ENCODE data around the gene UXT.
A peak's percentile ranks its signal among the peaks of the same experiment; 100 is the strongest.

The UXT gene

GRCh38 chrX:47658301-47658683, 688 bp downstream of the UXT start:
- H3K79me1 ChIP-seq (ENCODE audit: low read length): no peaks in the 10 kb centered on the region
- H4K8ac ChIP-seq (ENCODE audit: low read depth, low read length): no peak overlapping the region
- no peak overlapping the region for H3K4ac ChIP-seq (ENCODE audit: low read depth, low read length)
- H3K56ac ChIP-seq (ENCODE audit: low read length): peak overlapping the region; percentile 77
- peak overlapping the region; percentile 77 for H3K9ac ChIP-seq (ENCODE audit: low read length)
- no peak overlapping the region for H2BK5ac ChIP-seq (ENCODE audit: low read length)
- H2BK15ac ChIP-seq (replicated peaks; ENCODE audit: low read depth): no peak overlapping the region
- peak overlapping the region; percentile 54 for H3K4me3 ChIP-seq (ENCODE audit: low read length)
- H3K36me3 ChIP-seq (ENCODE audit: control insufficient read depth, insufficient read depth, low read length): no peaks in the 10 kb centered on the region
- H3K79me2 ChIP-seq (ENCODE audit: control insufficient read depth, insufficient read depth, low read length): no peaks in the 10 kb centered on the region
- no CpG with 5 or more reads among the region's 13 CpGs for WGBS (ENCODE audit: extremely low coverage, insufficient coverage, low lambda C conversion rate)
- no peak overlapping the region for H2BK120ac ChIP-seq (ENCODE audit: low read depth, low read length)
- H3K27ac ChIP-seq (ENCODE audit: low read depth, low read length): no peak overlapping the region
- no peak overlapping the region for H4K5ac ChIP-seq (ENCODE audit: low read length)
- H3K23ac ChIP-seq (ENCODE audit: low read length): no peak overlapping the region
- no peak overlapping the region for H2AK5ac ChIP-seq (ENCODE audit: low read length)
- H3K4me2 ChIP-seq (ENCODE audit: low read length): peak overlapping the region; percentile 21
- H3K27me3 ChIP-seq (ENCODE audit: insufficient read depth, low read length, poor library complexity): no peaks in the 10 kb centered on the region
- no peak for DNase-seq
- H3K18ac ChIP-seq (ENCODE audit: low read length): no peak overlapping the region
- no peaks in the 10 kb centered on the region for H3K4me1 ChIP-seq (ENCODE audit: control insufficient read depth, low read depth, low read length)

GRCh38 chrX:47651043-47651905, 7.7 kb downstream of the UXT start:
- no peak overlapping the region for H2AK5ac ChIP-seq (ENCODE audit: low read length)
- H3K4me1 ChIP-seq (ENCODE audit: control insufficient read depth, low read depth, low read length): no peaks in the 10 kb centered on the region
- H3K4me2 ChIP-seq (ENCODE audit: low read length): peak overlapping the region; percentile 73
- no peak overlapping the region for H2BK15ac ChIP-seq (replicated peaks; ENCODE audit: low read depth)
- no peak overlapping the region for H2BK5ac ChIP-seq (ENCODE audit: low read length)
- H3K4me3 ChIP-seq (ENCODE audit: low read length): peak overlapping the region; percentile 39
- peak overlapping the region; percentile 2 for H3K27ac ChIP-seq (ENCODE audit: low read depth, low read length)
- DNase-seq: no peak
- no peak overlapping the region for H3K18ac ChIP-seq (ENCODE audit: low read length)
- H3K56ac ChIP-seq (ENCODE audit: low read length): peak overlapping the region; percentile 90
- no peak overlapping the region for H4K5ac ChIP-seq (ENCODE audit: low read length)
- no peak overlapping the region for H4K8ac ChIP-seq (ENCODE audit: low read depth, low read length)
- no peaks in the 10 kb centered on the region for H3K36me3 ChIP-seq (ENCODE audit: control insufficient read depth, insufficient read depth, low read length)
- no peaks in the 10 kb centered on the region for H3K27me3 ChIP-seq (ENCODE audit: insufficient read depth, low read length, poor library complexity)
- H2BK120ac ChIP-seq (ENCODE audit: low read depth, low read length): no peak overlapping the region
- whole genome bisulfite sequencing (ENCODE audit: extremely low coverage, insufficient coverage, low lambda C conversion rate): no CpG with 5 or more reads among the region's 19 CpGs
- H3K9ac ChIP-seq (ENCODE audit: low read length): peak overlapping the region; percentile 75
- no peak overlapping the region for H3K4ac ChIP-seq (ENCODE audit: low read depth, low read length)
- H3K79me1 ChIP-seq (ENCODE audit: low read length): no peaks in the 10 kb centered on the region
- peaks cover 3% of the 10 kb centered on the region for H3K79me2 ChIP-seq (ENCODE audit: control insufficient read depth, insufficient read depth, low read length)
- no peak overlapping the region for H3K23ac ChIP-seq (ENCODE audit: low read length)

- H3K27me3 ChIP-seq (ENCODE audit: insufficient read depth, low read length, poor library complexity): no peaks in the 10 kb centered on the region
- no peaks in the 10 kb centered on the region for H3K36me3 ChIP-seq (ENCODE audit: control insufficient read depth, insufficient read depth, low read length)
- H4K8ac ChIP-seq (ENCODE audit: low read depth, low read length): no peak within 1 kb of the TSS
- no peak within 1 kb of the TSS for H3K4ac ChIP-seq (ENCODE audit: low read depth, low read length)
- no peak within 1 kb of the TSS for H4K5ac ChIP-seq (ENCODE audit: low read length)
- peak within 1 kb of the TSS; percentile 75 for H3K9ac ChIP-seq (ENCODE audit: low read length)
- H2BK15ac ChIP-seq (replicated peaks; ENCODE audit: low read depth): no peak within 1 kb of the TSS
- no peak within 1 kb of the TSS for H2AK5ac ChIP-seq (ENCODE audit: low read length)
- H3K27ac ChIP-seq (ENCODE audit: low read depth, low read length): peak within 1 kb of the TSS; percentile 2
- H3K18ac ChIP-seq (ENCODE audit: low read length): no peak within 1 kb of the TSS
- no peaks in the 10 kb centered on the region for H3K4me1 ChIP-seq (ENCODE audit: control insufficient read depth, low read depth, low read length)
- no CpG with 5 or more reads among the region's 65 CpGs for WGBS (ENCODE audit: extremely low coverage, insufficient coverage, low lambda C conversion rate)
- H2BK5ac ChIP-seq (ENCODE audit: low read length): no peak within 1 kb of the TSS
- H3K4me2 ChIP-seq (ENCODE audit: low read length): peak within 1 kb of the TSS; percentile 73
- peak within 1 kb of the TSS; percentile 63 for H3K4me3 ChIP-seq (ENCODE audit: low read length)
- no peak within 1 kb of the TSS for H3K23ac ChIP-seq (ENCODE audit: low read length)
- DNase-seq: peak; percentile 99
- H3K56ac ChIP-seq (ENCODE audit: low read length): peak within 1 kb of the TSS; percentile 90
- H2BK120ac ChIP-seq (ENCODE audit: low read depth, low read length): no peak within 1 kb of the TSS
- H3K79me1 ChIP-seq (ENCODE audit: low read length): no peaks in the 10 kb centered on the region
- peaks cover 3% of the 10 kb centered on the region for H3K79me2 ChIP-seq (ENCODE audit: control insufficient read depth, insufficient read depth, low read length)
These were observed 8.6 kb downstream of the UXT start, which contains the start of gene ELK1 for GRCh38 chrX:47650164-47651042. ELK1 (minus strand) TSS chrX:47650563; CDS start chrX:47641441, 9,122 bp downstream.

GRCh38 chrX:47649781-47650163, 9.2 kb downstream of the UXT start:
- H3K9ac ChIP-seq (ENCODE audit: low read length): peak overlapping the region; percentile 74
- H3K18ac ChIP-seq (ENCODE audit: low read length): no peak overlapping the region
- H3K4me1 ChIP-seq (ENCODE audit: control insufficient read depth, low read depth, low read length): no peaks in the 10 kb centered on the region
- H3K79me2 ChIP-seq (ENCODE audit: control insufficient read depth, insufficient read depth, low read length): peaks cover 3% of the 10 kb centered on the region
- H3K4ac ChIP-seq (ENCODE audit: low read depth, low read length): no peak overlapping the region
- peak overlapping the region; percentile 87 for H3K56ac ChIP-seq (ENCODE audit: low read length)
- H4K8ac ChIP-seq (ENCODE audit: low read depth, low read length): no peak overlapping the region
- H3K4me2 ChIP-seq (ENCODE audit: low read length): no peak overlapping the region
- H3K27me3 ChIP-seq (ENCODE audit: insufficient read depth, low read length, poor library complexity): no peaks in the 10 kb centered on the region
- H2BK5ac ChIP-seq (ENCODE audit: low read length): no peak overlapping the region
- WGBS (ENCODE audit: extremely low coverage, insufficient coverage, low lambda C conversion rate): no CpG with 5 or more reads among the region's 11 CpGs
- H2BK120ac ChIP-seq (ENCODE audit: low read depth, low read length): no peak overlapping the region
- no peak overlapping the region for H4K5ac ChIP-seq (ENCODE audit: low read length)
- peak overlapping the region; percentile 63 for H3K4me3 ChIP-seq (ENCODE audit: low read length)
- H2BK15ac ChIP-seq (replicated peaks; ENCODE audit: low read depth): no peak overlapping the region
- no peak overlapping the region for H3K23ac ChIP-seq (ENCODE audit: low read length)
- no peak overlapping the region for H3K27ac ChIP-seq (ENCODE audit: low read depth, low read length)
- no peak overlapping the region for H2AK5ac ChIP-seq (ENCODE audit: low read length)
- no peaks in the 10 kb centered on the region for H3K79me1 ChIP-seq (ENCODE audit: low read length)
- no peaks in the 10 kb centered on the region for H3K36me3 ChIP-seq (ENCODE audit: control insufficient read depth, insufficient read depth, low read length)
- no peak for DNase-seq

GRCh38 chrX:47649271-47649670, 9.7 kb downstream of the UXT start:
- H2BK120ac ChIP-seq (ENCODE audit: low read depth, low read length): no peak overlapping the region
- H2BK5ac ChIP-seq (ENCODE audit: low read length): no peak overlapping the region
- peak overlapping the region; percentile 38 for H3K4me2 ChIP-seq (ENCODE audit: low read length)
- H3K79me1 ChIP-seq (ENCODE audit: low read length): no peaks in the 10 kb centered on the region
- peaks cover 3% of the 10 kb centered on the region for H3K79me2 ChIP-seq (ENCODE audit: control insufficient read depth, insufficient read depth, low read length)
- no peaks in the 10 kb centered on the region for H3K27me3 ChIP-seq (ENCODE audit: insufficient read depth, low read length, poor library complexity)
- no CpG with 5 or more reads among the region's 8 CpGs for WGBS (ENCODE audit: extremely low coverage, insufficient coverage, low lambda C conversion rate)
- no peak overlapping the region for H2BK15ac ChIP-seq (replicated peaks; ENCODE audit: low read depth)
- H3K27ac ChIP-seq (ENCODE audit: low read depth, low read length): no peak overlapping the region
- H3K36me3 ChIP-seq (ENCODE audit: control insufficient read depth, insufficient read depth, low read length): no peaks in the 10 kb centered on the region
- no peak overlapping the region for H3K4ac ChIP-seq (ENCODE audit: low read depth, low read length)
- no peaks in the 10 kb centered on the region for H3K4me1 ChIP-seq (ENCODE audit: control insufficient read depth, low read depth, low read length)
- H3K18ac ChIP-seq (ENCODE audit: low read length): no peak overlapping the region
- no peak overlapping the region for H2AK5ac ChIP-seq (ENCODE audit: low read length)
- peak overlapping the region; percentile 56 for H3K56ac ChIP-seq (ENCODE audit: low read length)
- no peak overlapping the region for H3K23ac ChIP-seq (ENCODE audit: low read length)
- H3K4me3 ChIP-seq (ENCODE audit: low read length): no peak overlapping the region
- H3K9ac ChIP-seq (ENCODE audit: low read length): peak overlapping the region; percentile 65
- no peak overlapping the region for H4K5ac ChIP-seq (ENCODE audit: low read length)
- DNase-seq: no peak
- H4K8ac ChIP-seq (ENCODE audit: low read depth, low read length): no peak overlapping the region
